Lung (tissue), 12 donors: ENCODE results near the gene COPZ2. TPM values are rescaled to one million over a fixed set of nuclear protein-coding genes. Genes with fewer than 3 reads are reported as not detected.

Source experiments
- ATAC-seq: fragments of 200-7000 bp; cut with Tn5 transposase; one replicate; pipeline ENCODE4 v1.9.1; 2020; ENCODE audit warnings: moderate number of reproducible peaks; ENCODE audit not compliant: insufficient read depth, low FRiP score
- DNase-seq, 3 donors: peaks; one replicate each; pipeline ENCODE4 v3.0.0-alpha.2; 2013 to 2017
- H3K27ac ChIP-seq, 2 donors: one replicate each; pipeline ENCODE4 v1.5.1; 2013; ENCODE audit warnings: mild to moderate bottlenecking in 2 of 2, moderate library complexity in 2 of 2, control low read depth in 1 of 2, inconsistent platforms in 1 of 2, low read depth in 1 of 2, low read length in 1 of 2
- H3K27me3 ChIP-seq, 3 donors: one replicate each; pipeline ENCODE4 v1.5.1; 2013; ENCODE audit warnings: low read length in 2 of 3; ENCODE audit not compliant: control insufficient read depth in 3 of 3, insufficient read depth in 3 of 3
- H3K36me3 ChIP-seq, 4 donors: one replicate each; pipeline ENCODE4 v1.5.1; 2013; ENCODE audit warnings: low read length in 4 of 4, mild to moderate bottlenecking in 1 of 4, moderate library complexity in 1 of 4; ENCODE audit not compliant: control insufficient read depth in 4 of 4, insufficient read depth in 4 of 4
- H3K4me1 ChIP-seq, 5 donors: one replicate each; pipeline ENCODE4 v1.5.1; 2013; ENCODE audit warnings: low read length in 5 of 5, mild to moderate bottlenecking in 2 of 5, moderate library complexity in 1 of 5; ENCODE audit not compliant: control insufficient read depth in 5 of 5, insufficient read depth in 5 of 5
- H3K4me3 ChIP-seq: one replicate; pipeline ENCODE4 v1.5.1; 2013; ENCODE audit warnings: mild to moderate bottlenecking, control low read depth, moderate library complexity
- H3K9ac ChIP-seq, 2 donors: one replicate each; pipeline ENCODE4 v1.5.1; 2013; ENCODE audit warnings: low read length in 2 of 2, control low read depth in 1 of 2; ENCODE audit not compliant: insufficient read depth in 1 of 2
- H3K9me3 ChIP-seq, 4 donors: one replicate each; pipeline ENCODE4 v1.5.1; 2013; ENCODE audit warnings: low read length in 3 of 4, mild to moderate bottlenecking in 1 of 4, moderate library complexity in 1 of 4; ENCODE audit not compliant: control insufficient read depth in 4 of 4, insufficient read depth in 3 of 4
- CTCF ChIP-seq: IDR thresholded peaks from 2 replicates; pipeline ENCODE4 v1.5.1; 2012; ENCODE audit warnings: mild to moderate bottlenecking; ENCODE audit errors: control extremely low read depth, extremely low read depth
- WGBS, 2 donors: extraction: QIAGEN DNeasy Blood & Tissue Kit; methylation state at CpG; one replicate each; pipeline ENCODE4 v1.1.7; 2013; 5-methylcytosine and 5-hydroxymethylcytosine counted together
- polyA plus RNA-seq, 2 donors: library from polyadenylated mRNA; stranded (reverse); fragments of 200-250 nt; gene quantifications; one replicate each; pipeline ENCODE4 v1.2.1, GENCODE V29; 2013
- total RNA-seq, 2 donors: library from RNA; depleted of rRNA in 1 of 2; stranded (reverse); fragments of >200 nt in 1 of 2; gene quantifications; one replicate each; pipeline ENCODE4 v1.2.1, GENCODE V29; 2014 to 2021
- donor health status: control.
- donor health status: control.
- donor health status: Bipolar disorder and iron deficiency.
- donor health status: healthy.
- donor health status: DM: yes; HTN: yes; CAD: no.

Gene COPZ2
- total and polyA plus RNA-seq, 4 donors = 6.2 to 25.5 (median 11.6) TPM

- no peak for TF ChIP-seq CTCF
- 0% methylated on average over 52 to 53 of the region's 53 CpGs for WGBS, 2 donors
- Histone ChIP-seq H3K9ac (peak overlapping the region; percentile 41 to 63), H3K4me3 (peak overlapping the region; percentile 84), H3K27ac (peak overlapping the region; percentile 93 to 98), H3K4me1 (peaks cover 27 to 52% (median 30%) of the 10 kb centered on the region in 5 donors), H3K36me3 (peaks cover 0 to 17% (median 7%) of the 10 kb centered on the region in 4 donors), H3K27me3 (no peaks in the 10 kb centered on the region), H3K9me3 (no peaks in the 10 kb centered on the region)
- ATAC-seq (peak; percentile 82), DNase-seq (peak; percentile 84 to 86 (median 85))
Observed at GRCh38 chr17:48048384-48049126, 11.0 kb upstream of the COPZ2 start.

DNA sequence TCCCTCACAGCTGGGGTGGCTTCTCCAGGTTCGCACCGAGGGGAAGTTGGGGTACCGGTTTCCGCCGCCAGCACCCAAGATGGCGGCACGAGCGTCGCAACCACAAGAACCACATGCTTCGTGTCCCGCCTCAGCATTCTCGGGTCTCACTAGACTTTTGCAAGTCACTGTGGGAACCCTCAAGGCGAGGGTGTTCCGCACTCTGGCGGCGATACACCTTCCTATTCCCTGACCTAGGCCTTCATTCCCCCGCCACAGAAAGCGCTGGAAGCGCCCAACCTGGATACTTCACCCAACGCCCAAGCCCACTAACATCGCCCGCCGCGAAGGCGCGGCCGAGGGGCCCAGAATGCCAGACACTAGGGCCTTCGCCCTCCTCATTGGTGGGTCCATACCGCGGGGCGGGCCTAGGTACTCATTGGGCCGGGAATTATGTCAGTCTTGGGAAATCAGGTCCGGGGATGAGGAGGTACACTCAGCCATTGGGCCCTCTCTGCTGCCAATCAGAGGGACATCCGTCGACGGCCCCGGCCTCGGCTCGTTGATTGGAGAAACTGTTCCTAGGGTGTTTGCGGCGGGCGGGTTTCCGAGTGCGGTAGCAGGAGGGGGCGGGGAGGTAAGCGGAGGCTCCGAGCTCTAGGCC, 10.3 kb upstream of the COPZ2 start, which contains the start of gene NFE2L1:
Gene NFE2L1 (plus strand): TSS at position 619 of the 643 bp plus-strand sequence. CDS start 2,760 bp downstream, outside the sequence.
- Histone ChIP-seq H3K36me3 (peaks cover 0 to 14% (median 7%) of the 10 kb centered on the region in 4 donors), H3K27me3 (no peaks in the 10 kb centered on the region), H3K27ac (peak within 1 kb of the TSS; percentile 94 to 98), H3K9me3 (no peaks in the 10 kb centered on the region), H3K4me3 (peak within 1 kb of the TSS; percentile 84), H3K9ac (peak within 1 kb of the TSS; percentile 73 to 81), H3K4me1 (peaks cover 21 to 45% (median 25%) of the 10 kb centered on the region in 5 donors)
- WGBS, 2 donors = 0% methylated on average over 47 of the region's 47 CpGs
- TF ChIP-seq CTCF = no peak
- peak; percentile 93 for ATAC-seq
- DNase-seq = peak; percentile 100

DNA sequence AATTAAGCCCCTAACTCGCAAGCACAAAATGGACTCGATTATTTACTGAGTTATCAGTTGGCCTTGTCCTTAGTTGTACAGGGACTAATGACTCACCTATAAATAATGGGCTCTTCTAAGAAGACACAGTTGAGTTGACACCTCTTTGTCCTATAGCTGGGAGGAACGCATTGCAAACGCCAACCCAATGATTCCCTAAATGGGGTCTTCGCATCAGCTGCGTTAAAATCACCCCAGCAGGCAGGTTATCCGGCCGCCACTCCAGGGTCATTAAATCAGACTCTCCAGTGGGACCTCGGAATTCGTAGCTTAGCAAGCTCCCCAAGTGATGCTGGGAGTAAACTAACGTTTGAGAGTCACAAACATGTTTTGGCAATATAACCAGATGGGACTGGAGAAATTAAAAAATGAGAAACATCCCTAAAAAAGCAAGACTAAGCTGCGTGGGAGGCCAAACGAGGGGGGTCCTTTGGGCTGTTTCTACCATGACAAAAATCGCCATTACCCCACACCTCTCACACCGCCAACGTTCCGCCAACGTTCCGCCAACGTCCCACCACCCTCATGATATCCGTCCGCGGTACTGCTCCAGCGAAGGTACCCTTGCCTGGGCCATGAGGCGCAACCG, 9.6 kb upstream of the COPZ2 start:
- Histone ChIP-seq H3K36me3 (peaks cover 0 to 13% (median 5%) of the 10 kb centered on the region in 4 donors), H3K4me3 (peak overlapping the region; percentile 79), H3K9me3 (no peaks in the 10 kb centered on the region), H3K27ac (peak overlapping the region; percentile 94 to 97), H3K4me1 (peaks cover 14 to 39% (median 18%) of the 10 kb centered on the region in 5 donors), H3K9ac (peak overlapping the region; percentile 73 to 81), H3K27me3 (no peaks in the 10 kb centered on the region)
- no peak for TF ChIP-seq CTCF
- DNase-seq (peak in 1 of 3 donors; percentile 22), ATAC-seq (no peak)
- WGBS, 2 donors = 5% methylated on average over 26 of the region's 26 CpGs
